Prostate gland (tissue), 2 donors: ENCODE measurements around the gene ISY1.

Experiments used
- CTCF ChIP-seq, 4 experiments: fragments of 200-600 bp in 2 of 4; fragments of 450-650 bp in 2 of 4; sonication (generic) in 2 of 4; IDR thresholded peaks; 1 replicate in 3 of 4; 2 replicates in 1 of 4; pipeline ENCODE4 v1.5.1; 2016 to 2019; ENCODE audit warnings: antibody characterized with exemption in 4 of 4, mild to moderate bottlenecking in 2 of 4, moderate library complexity in 2 of 4
- POLR2A ChIP-seq: fragments of 450-650 bp; IDR thresholded peaks from one replicate; pipeline ENCODE4 v1.6.1; 2016; ENCODE audit warnings: antibody characterized with exemption, mild to moderate bottlenecking
- POLR2AphosphoS5 ChIP-seq: sonication (generic); formaldehyde crosslinking; IDR thresholded peaks from one replicate; pipeline ENCODE4 v1.6.1; 2017; ENCODE audit warnings: antibody characterized with exemption

- no peak for TF ChIP-seq CTCF (IDR thresholded peaks at IDR 0.05)
- TF ChIP-seq POLR2A, result no peak
- no peak for TF ChIP-seq POLR2AphosphoS5
Observed at GRCh38 chr3:129095285-129095684, 65.6 kb downstream of the ISY1 start.
